NCI-H226 (cell line): ENCODE results near the gene PDIA5.
"Not testable (repeated sequence)": the region's sequence is repeated elsewhere in the genome, so short reads cannot be mapped to it uniquely, and the experiment has no call there.

ENCODE experiments used
- DNase-seq: peaks from one replicate; pipeline ENCODE4 v3.0.0-alpha.2; 2015

Gene PDIA5

DNA sequence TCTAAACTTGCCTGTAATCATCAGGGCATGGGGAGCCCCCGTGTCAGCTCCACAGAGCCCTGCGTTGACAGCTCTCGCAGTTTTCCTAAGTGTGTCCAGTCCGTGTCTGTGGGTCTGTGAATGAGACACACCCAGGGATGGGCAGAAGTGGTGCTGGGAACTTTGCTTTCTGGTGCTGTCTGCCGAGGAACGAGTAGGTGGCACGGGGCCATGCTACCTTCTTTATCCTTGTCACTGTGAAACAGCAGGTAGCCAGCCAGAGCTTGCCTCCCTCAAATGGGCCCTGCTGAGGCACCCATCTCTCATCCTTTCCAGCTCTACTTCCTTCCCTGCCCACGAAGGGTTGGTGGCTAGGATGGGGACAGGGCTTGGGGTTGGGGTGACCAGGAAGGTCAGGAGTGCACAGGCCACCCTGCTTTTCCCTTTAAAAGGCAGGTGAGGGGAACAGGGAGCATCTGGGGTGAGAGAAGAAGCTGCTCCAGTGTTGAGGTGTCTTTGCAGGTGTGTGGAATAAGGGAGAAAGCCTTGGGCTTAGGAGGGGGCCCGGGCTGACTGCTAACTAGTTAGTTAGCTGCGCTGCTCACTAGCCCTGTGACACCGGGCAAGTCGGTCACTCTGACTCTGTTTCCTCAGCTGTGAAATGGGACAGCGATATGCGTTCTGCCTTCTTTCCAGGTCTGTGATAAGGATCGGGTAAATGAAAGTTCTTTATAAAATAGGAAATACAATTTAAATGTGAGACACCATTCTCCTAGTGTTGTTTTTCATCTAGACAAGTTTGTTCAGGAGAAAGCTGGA is 27.9 kb downstream of the PDIA5 start:
- no peak for DNase-seq

DNA sequence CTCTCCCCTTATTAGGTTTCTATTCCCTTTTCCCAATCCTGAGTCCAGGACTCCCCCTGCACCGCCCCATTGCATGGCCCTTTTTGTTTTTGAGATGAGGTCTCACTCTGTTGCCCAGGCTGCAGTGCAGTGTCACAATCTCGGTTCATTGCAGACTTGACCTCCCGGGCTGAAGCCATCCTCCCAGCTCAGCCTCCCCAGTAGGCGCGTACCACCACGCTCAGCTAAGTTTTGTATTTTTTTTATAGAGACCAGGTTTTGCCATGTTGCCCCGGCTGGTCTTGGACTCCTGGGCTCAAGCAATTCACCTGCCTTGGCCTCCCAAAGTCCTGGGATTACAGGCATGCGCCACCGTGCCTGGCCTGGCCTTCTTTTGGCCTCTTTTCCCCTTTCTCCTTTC is 29.3 kb downstream of the PDIA5 start:
- no peak for DNase-seq

DNA sequence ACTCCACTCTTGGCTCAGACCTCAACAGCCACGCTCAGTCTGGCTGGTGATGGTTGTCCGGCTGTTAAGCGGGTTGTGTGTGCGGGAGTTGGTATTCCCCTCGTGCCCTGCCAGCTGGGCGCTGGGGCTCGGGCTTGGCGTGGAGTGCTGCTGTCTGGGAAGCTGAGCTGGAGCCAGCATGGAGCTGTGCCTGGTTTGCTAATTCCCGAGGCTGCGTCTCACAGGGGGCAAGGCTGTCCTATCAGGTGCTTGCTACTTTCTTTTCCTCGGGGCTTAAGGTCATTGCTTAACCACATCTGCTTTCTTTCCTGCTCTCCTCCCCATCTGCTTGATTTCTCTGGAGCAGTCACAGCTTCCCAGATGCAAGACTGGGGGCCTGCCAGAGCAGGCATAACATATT is 29.9 kb downstream of the PDIA5 start:
- peak; percentile 68 for DNase-seq

DNA sequence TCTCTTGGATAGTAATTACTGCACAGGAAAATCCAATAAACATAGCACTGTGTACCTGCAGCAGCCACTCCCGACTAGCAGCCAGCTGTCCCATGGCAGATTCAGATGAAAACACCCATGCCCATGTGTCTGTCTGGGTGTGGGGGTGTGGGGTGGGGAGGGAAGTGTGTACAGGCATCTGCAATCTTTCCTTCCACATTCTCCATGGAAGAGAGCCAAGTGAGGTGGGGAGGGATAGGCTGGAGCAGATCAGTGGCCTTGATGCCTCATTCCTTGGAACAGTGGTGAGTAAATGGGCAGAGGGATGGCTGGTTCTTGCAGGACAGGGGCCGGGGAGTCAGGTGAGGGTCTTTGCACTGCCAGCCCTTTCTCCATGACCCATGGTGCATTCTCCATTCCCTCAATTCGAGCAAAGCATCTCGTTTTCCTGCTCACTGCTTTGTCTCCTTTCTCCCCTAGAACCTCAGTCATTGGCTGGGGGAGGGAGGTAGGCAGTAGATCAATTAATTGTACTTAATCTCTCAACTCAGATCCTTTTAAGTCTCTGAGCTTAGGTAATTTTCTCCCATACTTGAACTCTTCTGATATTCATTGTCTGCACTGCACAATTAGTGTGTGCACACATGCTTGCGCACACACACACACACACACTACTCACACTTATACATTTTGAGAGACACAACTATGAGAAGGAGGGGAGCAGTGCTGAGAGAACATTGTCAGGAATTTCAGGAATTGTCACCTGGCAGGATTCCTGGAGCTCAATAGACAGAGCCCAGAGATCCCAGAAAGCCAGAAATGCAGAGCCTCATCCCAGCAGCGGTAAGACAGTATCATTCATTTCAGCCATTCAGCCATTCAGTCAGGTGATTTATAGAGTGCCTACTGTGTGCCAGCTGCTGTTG is 31.9 kb downstream of the PDIA5 start:
- DNase-seq, result peak; percentile 56

DNA sequence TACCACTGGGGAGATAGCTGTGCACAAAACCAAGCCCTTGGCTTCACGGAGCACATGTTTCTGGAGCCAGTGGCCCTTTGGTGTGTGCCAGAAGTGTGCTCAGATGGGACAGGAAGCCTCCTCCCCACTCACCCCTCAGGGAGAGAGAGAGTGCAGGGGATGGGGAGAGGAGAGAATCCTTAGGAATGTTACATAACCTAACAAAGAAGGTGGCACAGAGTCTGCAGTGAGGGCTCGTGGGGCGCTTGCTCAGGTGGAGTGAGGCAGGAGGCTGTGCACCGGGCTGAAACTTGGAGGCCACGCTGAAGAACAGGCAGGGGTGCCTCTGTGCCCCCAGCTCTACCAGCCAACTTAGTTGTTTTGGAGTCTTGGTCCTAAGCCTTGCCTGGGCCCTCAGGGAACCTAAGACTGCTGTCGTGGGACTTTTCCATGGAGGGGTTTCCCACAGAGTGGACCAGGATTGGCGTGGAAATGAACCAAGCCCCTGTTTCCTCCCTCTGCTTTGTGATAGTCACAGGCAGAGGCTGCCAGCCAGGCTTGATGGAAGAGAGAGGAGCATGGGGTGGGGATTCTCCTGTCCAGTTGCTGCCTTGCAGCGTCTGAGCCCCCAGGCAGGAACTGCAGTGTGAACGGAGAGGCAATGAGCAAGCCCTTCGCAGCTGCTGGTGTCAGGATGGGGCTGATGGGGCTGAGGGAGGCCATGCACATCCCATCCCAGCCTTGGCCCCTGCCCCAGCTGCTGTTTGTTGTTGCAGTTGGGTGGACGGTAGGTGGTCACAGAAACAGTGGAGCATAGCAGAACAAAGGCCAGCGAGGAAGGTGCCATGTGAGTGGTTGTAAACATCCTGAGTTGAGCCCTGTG is 32.7 kb downstream of the PDIA5 start:
- DNase-seq, result peak; percentile 20

DNA sequence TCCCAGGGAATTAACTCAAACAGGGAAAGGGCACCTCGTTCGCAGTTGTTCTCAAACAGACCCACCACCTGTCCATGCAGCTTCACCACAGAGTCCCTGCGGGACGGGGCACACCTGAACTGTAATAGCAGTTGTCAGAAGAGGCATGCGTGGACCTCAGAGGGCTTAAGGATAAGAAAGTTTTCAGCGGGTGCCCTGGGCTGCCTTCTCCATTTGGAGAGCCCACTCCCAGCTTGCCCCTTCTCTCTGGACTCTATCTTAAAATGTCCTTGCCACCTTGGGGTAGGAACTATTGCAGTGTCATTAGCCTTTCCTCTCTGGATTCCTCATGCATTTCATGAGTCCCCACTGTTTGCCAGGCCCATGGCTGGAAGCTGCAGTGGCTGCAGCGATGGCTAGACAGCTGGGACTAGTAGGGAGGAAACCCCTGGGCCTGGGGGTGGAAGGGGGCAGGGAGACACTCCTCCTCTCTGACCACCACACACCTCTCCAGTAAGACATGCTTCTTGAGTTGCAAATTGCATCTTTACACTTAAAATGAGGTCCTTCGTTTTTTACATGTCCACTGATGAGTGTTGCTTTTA is 33.5 kb downstream of the PDIA5 start:
- no peak for DNase-seq

DNA sequence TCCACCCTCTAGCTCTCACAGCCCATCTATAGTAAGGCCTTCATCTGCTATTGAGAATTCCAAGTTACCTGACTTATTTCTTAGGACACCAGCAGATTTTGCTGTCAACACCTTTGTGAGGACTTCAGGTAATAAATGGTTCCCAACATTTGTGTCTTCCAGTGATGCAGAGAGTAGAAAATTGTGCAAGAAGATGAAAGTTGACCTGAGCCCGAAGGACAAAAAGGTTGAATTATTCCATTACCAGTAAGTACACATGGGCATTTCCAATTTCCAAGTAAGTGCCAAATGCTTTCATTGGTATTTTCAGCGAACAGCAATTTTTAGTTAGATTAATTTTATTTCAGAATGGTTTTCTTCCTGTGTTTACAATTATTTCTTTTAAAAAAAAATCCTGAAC is 35.4 kb downstream of the PDIA5 start:
- no peak for DNase-seq

DNA sequence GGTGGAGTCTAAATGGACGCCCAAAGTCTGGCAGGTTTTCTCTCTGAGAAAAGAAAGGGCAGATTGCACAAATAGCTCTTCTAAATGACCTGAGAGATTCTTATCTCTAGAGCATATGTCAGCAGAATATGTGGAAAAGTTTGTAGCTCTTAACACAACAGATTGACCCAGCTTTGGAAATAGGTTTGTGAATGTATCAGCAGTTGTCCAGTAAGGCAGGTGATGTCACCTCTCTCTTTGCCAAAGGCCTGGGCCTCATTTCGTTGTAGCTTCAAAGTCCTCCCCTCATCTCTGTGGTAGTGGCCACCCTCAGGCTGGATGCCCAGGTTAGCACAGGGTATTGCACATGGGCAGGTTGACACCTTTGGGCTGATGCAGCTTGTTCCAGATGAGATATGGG is 36.0 kb downstream of the PDIA5 start:
- no peak for DNase-seq

DNA sequence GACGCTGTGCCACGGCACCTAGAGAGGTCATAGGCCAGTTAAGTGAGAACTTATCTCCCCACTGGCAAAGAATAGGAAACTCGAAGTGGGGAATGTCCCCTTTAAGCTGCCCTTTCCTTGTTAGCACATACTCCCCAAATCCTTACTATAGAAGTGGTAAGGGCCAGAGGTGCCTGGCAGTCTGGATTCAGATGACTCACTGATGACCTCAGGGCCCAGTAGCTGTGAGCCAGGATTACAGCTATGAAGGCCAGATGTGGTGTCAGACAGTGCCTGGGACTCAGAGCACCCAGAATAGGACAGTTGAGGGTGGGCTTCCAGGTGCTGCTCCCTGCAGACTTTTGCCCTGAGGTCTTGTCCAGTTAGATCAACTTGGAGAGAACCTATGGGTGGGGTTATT is 37.7 kb downstream of the PDIA5 start:
- DNase-seq, result peak; percentile 84

DNA sequence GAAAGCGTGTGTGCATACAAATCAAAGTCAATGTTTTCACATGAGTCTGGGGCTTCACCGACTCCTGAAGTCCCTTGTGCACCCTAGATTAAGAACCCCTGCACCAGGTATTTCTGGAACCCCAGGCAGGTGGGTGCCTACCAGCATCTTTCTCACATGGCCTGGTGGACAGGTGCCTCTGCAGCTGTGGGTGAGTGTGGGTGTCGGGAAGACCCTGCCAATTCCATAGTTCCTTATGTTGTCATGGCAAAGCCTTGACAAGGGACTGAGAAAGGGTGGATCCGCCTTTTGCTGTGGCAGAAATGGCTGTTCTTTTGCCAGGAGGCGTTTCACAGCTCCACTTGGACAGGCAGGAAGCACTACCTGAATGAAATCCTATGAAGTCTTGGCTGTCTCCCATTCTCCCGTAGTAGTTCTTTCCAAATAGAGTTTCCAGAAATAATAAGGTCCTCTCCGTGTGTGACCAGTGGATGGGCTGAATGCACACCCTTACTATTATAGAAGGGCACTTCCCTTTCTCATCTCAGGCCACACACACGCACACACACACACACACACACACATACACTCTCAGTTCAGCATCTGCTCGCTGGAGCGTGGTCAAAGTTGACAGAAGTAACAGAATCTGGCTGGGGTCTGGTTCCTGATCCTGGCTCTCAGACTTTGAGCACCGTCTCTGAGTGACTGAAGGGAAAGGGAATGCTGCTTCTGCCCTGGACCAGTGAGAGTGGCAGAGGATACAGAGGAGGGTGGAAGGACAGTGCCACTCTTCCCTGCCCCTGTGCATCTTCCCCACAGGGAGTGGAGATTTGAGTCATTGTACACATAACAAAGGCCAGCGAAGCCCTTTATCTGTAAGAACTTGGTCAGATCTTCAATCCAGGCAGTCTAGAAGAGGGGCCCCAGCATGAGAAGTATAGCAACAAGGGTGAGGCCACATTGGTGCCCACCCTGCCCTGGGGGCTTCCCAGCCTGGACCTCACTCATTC is 38.7 kb downstream of the PDIA5 start:
- no peak for DNase-seq

DNA sequence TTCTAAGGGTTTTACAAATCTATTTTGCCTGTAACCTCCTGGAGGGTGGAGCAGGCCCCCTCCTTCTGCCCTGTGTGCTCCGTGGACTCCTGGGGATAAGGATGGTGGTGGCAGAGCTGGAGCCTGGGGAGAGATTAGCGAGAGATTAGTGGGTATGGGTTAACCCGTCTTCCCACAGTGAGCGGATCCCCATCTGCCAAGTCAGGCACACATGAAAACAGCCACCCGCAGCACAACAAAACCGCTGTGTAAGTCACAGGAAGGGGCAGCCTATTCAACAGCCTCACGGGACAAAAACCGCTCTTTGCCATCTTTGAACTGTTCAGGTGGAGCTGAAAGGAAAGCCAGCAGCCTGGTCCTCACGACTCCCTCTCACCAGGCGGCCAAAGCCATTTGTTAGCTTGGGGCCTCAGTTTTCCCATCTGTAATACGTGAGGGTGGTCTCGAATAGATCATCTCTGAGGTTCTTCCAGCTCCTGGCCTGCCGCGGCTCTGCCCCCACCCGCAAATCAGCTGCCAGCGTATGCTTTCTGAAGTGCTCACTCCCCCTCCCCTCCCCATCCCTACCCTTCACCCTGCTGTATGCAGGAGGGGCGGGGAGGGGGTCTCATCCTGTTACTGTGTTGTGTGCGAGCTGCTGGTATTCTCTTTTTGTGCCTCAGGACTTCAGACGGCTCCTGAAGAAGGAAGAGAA is 43.6 kb downstream of the PDIA5 start:
- no peak for DNase-seq

DNA sequence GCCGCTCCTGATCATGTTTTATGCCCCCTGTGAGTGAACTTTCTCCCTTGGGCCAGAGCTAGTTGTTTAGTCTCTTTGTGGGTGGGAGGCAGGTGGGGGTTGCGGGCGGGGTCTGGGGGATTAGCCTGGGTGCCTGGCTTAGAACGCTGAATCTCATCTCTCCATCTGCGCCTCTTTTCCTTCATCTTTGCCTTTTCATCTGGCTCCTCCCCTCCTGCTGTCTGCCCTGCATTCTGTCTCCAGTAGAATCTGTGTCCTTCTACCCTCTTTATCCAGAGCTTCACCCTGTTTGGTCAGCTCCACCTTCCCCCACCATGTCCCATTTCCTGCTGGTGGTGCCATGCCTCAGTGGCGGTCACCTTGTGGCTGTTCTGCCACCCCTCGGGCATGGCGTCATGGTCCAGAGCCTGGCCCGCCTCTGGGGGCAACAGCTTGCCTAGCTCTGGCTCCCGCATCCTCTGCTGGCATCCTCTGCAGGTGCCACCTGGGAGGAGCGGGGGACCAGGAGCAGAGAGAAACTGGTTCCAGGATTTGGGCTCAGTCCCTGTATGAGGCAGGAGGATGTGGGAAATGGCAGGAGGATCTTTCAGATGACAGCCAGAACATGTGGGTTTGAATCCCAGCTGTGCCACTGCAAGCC is 44.3 kb downstream of the PDIA5 start:
- DNase-seq, result no peak

DNA sequence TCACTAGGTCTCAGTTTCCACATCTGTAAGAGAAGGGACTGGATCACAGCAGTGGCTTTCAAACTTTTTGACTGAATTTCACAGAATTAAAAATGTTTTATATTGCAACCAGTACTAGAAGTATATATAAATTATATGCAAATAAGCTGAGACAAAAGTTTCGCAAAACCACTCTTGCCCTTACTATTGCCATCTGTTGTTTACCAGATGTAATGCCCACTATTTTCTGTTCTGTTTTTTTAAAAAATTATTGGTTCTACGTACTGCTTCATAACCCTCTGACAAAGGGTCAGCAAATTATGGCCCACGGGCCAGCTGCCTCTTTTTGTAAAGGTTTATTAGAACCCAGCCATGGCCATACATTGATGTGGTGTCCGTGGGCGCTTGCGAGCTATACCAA is 44.8 kb downstream of the PDIA5 start:
- DNase-seq, result no peak

DNA sequence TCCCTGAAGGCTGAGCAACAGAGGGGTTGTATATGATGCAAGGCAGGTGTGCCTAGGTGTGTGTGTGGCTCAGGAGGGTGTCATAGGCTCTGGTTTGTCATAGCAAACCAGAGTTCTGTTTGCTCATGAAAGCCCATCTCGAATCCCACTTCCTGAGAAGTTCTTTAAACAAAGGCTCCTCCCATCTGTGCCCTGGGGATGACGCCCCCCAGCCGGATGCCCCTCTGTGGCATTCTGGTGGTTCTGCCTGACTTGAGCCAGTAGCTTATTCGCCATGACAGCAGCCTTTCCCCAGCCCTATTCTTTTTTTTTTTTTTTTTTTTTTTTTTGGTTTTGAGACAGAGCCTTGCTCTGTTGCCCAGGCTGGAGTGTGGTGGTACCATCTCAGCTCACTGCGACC is 45.4 kb downstream of the PDIA5 start:
- no peak for DNase-seq

DNA sequence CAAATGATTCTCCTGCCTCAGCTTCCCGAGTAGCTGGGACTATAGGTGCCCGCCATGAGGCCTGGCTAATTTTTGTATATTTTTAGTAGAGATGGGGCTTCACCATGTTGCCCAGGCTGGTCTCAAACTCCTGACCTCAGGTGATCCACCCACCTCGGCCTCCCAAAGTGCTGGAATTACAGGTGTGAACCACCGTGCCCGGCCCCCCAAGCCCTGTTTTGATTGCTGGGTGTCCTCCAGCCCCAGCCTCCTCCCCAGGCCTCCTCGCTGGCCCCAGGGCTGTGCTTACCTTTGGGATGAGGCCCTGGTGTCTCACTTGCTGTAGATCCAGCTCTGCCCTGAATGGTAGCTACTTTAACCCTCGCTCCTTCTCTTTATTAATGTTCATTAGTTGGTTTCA is 45.8 kb downstream of the PDIA5 start:
- DNase-seq, result not testable (repeated sequence)

DNA sequence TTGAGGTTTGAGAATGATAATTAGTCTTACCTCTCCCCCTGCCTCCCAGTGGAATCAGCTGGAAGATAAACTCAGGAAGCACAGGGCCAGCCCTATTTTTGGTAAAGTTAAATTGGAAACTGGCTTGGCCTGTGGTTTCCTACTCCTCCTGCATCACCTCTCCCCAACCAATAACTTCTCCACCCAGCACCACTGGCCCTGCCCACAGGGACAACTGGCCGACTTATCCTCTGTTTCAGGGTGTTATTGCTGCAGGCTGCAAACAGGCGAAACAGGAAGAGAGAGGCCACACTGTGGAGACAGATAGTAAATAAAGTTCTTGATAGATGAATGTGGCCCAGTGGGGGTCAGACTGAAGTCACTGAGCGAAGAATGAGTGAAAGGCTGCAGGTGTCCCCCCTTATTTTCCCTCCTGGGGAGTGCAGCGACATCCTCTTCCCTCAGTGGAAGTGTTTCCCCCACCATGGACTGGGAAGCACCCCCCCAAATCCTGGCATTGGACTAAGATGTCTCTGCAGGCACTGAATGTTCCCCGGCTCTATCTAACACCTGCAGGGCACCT is 47.1 kb downstream of the PDIA5 start:
- no peak for DNase-seq

DNA sequence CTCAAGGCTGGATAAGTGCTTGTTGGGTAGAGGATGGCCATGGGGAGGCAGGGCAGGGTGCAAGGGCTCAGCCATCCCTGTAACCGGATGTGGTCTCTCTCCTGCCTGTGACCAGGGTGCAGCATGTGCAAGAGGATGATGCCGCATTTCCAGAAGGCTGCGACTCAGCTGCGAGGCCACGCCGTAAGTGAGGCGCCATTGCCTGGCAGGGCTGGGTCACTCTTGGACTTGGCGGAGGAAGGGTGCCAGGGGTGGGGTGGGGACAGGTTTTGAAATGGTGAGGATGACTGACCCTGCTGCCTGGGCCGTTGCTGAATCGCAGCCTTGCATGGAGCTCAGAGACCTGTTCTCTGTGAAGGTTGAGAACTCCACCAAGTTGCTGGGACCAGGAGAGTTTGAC is 49.3 kb downstream of the PDIA5 start:
- DNase-seq, result no peak

DNA sequence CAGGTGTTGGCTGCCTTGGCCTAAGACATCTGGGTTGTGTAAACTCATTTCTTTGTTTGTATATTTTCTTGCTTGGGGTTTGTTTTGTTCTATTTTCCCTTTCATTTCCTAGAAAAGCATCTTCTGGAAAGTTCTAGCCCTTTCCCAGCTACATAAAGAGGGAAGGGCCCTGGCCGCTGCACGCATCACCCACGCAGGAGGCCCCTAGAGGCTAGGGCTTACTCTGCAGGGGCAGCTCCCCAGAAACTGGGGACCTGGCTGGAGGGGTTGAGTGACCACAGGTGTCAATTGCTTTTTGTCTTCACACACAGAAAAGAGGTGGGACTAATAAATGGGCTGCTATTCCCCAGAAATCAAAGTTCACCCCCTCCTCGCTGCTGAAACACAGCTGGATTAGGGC is 52.6 kb downstream of the PDIA5 start:
- no peak for DNase-seq

DNA sequence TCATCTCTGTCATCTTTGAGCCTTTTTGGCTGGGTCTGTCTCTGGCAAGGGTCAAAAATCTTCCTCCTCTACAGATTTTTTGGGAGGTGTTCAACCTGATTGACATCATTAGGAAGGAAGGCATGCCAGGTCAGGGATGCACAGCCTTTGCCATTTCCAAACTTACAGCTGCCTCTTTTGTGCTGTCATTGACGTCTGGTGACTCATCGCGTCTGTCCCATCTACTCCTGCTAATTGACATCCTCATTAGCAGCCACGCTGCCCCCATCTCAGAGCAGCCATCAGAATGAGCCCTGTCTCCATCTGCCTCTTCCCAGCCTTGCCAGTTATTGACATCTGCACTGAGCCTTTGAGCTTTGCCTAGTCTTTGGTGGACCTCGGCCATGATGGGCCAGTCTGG is 53.0 kb downstream of the PDIA5 start:
- DNase-seq, result no peak

DNA sequence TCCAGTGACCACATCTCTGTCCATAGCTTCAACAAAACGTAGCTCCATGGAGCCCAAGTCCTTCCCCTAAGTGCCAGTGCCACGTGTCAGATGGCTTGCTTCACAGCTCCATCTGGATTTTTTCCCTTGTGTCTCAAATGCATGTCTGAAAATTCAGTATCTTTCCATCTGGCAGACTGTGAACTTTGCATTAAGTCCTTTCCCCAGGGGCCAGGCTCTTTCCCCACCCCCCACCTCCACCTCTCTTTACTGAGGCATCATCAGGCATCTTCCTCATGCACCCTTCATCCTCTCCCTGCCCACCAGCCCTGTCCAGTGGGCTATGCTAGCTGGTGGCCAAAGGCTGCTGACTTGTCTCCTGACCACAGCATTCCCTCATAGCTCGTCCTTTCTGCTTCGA is 53.7 kb downstream of the PDIA5 start:
- DNase-seq, result no peak
